HG02571 (cell line): ENCODE measurements around the gene THRA.

Experiments
- ATAC-seq: cut with Tn5 transposase; IDR thresholded peaks from one replicate; pipeline ENCODE4 v1.9.1; 2021; ENCODE audit warnings: mild to moderate bottlenecking, moderate library complexity; ENCODE audit not compliant: unreplicated experiment

The THRA gene

GRCh38 chr17:40025991-40026815 is 36.6 kb upstream of the THRA start:
- no peak for ATAC-seq

DNA sequence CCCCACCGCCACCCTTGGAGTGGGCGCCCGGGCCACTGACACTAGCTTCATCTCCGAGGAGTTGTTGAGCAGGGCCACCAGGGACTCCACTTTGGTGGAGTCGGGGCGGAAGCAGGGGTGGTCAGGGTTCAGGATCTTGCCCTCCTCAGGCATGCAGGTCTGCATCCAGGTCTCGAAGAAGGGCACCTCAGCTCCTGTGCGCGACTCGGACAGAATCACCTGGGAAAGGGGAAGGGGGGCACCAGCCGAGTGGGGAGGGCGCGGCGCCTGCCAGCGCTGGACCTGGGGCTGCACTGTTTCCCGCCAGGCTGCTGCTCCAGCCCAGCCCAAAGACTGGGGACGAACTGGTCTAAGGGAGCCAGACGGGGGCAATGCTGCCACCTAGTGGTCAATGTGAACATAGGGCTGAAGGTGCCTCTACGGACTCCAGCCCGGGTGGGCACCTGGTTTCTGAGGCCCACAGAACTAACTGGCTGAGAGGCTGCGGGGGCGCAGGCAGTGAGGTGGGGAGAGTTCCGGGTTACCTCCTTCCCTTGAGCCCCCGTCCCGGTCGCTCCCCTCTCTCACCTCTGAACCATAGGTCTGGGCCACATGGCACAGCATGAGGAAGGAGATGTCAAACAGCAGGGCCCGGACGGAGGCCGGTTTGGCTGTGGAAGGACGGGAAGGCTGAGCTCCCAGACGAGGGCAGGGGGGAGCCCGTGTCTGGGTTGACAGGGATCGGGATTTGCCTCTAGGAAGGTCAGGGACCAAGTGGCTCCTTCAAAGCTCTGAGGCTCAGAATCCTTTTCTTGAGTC is 35.8 kb upstream of the THRA start:
- no peak for ATAC-seq

- ATAC-seq = no peak
Observed at GRCh38 chr17:40027614-40028012, 35.2 kb upstream of the THRA start.

- no peak for ATAC-seq
Observed at GRCh38 chr17:40028595-40028994, 34.2 kb upstream of the THRA start.

DNA sequence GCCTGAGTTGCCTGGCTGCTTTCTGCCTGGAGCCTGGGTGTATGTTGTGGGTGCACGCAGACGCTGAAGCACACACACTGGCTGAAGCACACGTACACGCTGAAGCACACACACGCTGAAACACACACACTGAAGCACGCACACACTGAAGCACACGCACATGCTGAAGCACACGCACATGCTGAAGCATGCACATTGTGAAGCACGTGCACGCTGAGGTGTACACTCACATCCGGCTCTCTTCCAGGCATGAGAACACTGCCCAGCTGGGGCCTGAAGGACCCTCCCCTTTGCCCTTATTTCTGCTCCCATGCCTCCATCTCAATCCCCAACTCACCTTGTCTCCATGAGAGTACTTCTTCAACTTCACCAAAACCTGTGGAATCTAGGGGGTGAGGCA is 31.1 kb upstream of the THRA start:
- ATAC-seq = no peak

DNA sequence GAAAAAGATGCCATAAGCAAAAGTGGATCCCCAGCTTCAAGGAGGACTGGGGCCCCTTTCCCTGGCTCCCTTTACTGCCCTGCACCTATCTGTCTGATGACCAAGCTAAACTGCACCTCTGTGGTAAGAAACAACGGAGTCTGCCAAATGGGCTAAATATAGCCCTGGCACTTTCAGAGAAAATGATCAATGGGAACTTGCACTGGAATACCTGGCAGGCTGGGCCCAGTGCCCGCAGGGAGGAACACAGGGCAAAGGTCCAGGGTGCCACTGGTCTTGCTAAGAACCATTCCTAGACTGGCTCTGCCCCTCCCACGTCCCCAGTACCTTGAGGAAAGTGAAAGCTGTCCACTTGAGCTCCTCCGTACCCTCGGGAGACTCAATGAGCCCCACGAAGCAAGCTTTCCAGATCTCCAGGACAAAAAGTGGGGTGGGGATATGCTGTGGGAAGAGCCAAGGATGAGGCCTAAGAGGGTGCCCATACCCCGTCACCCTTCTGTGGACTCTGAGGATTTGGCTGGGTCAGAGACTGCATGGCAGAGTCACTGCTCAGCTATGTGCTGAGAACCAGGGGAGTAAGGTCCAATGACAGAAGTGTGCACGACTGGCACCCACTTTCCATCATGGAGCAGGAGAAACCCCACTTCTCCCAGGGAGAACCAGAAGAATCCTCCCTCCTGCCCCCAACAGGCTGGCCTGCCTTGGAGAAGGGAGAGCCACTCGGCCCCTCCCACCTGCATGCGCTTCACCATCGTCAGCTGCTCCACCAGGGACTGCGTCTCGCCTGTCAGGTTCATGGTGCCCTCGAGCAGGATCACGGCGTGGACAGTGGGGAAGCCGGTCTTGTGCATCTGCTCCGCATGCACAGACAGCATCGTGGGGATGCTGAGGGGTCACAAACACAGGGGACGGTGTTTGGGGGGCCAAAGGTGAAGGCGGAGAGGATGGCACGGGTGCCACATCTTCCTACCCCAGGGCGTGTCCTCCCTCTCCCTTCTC is 30.1 kb upstream of the THRA start:
- ATAC-seq = no peak

DNA sequence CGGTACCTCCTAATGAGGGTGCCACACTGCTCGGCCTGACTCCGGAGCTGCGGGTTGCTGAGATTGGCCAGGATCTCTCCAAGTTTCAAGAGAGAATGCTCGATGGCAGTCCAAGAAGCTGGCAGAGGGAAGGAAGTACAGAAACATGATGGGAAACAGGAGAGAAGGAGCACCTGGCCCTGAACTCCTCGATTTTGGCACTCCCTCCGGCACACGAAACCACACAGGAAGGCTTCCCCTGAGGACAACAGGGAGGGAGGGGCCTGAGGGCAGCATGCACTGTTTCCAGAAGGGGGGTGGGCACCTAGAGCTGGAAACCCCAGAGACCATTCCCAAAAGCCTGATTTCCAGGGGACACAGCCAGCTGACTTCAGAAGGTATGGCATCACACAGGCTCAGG is 29.4 kb upstream of the THRA start:
- ATAC-seq = no peak

GRCh38 chr17:40034426-40035161 is 28.2 kb upstream of the THRA start:
- no peak for ATAC-seq

- ATAC-seq = no peak
Observed at GRCh38 chr17:40035162-40035559, 27.6 kb upstream of the THRA start.

- ATAC-seq = no peak
Observed at GRCh38 chr17:40038882-40039513, 23.8 kb upstream of the THRA start.

GRCh38 chr17:40041196-40041595 is 21.6 kb upstream of the THRA start:
- no peak for ATAC-seq

- ATAC-seq = no peak
Observed at GRCh38 chr17:40056379-40057015, 6.3 kb upstream of the THRA start.

DNA sequence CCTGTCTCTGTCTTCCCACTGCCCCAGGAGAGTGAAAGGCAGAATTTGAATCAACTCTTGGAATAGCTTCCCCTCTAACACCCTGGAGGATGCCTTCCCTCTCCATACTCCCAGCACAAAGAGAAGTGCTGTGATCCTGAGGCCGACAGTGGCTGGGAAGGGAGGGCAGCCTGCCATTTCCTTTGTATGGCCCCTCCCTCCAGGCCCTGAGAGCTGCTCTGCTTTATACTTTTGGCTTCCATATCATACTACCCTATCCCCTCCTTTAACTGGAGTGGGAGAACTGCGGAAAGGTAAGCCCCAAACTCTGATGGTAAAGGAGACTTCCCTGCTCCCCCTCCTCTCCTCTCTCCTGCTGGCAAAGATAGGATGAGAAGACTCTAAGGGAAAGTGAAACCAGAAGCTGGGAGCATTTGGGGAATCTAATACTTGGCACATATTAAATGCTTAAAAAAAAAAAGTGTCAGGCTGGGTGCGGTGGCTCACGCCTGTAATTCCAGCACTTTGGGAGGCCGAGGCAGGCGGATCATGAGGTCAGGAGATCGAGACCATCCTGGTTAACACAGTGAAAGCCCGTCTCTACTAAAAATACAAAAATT is 4.5 kb upstream of the THRA start:
- ATAC-seq = no peak

GRCh38 chr17:40058865-40059264 is 3.9 kb upstream of the THRA start:
- ATAC-seq = no peak

GRCh38 chr17:40059729-40060475 is 2.9 kb upstream of the THRA start:
- no peak for ATAC-seq

DNA sequence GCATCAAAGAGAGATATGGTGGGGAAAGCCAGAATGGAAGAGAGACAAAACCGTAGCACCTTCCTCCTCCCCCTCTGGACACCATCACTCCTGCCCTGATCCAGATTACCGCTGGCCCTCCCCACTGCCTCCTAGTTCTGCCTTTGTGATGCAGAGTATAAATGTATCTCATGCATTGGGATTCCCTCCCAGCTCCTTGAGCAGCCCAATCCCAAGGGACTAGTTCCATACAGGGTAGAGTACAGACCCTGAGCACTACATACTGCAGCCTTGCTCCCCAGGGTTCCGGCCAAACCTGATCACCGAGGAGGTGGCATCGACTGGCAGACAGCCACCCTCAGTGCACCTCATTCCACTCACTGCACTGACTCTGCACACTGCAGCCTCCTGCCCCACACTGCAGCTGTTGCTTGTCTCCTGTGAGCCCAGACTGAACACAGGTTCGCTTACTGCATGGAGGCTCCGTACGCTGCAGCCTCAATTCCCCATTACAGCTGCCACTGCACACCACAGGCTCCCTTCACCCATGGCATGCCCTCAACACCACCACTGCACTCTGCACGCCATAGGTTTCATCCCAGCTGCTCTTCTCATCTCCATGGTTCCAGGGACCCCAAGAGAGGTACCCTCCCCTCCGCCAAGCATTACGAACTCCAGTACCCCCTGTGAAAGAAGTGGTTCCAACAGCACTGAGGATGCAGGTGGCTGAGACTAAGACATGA is 1.7 kb upstream of the THRA start:
- ATAC-seq = no peak

DNA sequence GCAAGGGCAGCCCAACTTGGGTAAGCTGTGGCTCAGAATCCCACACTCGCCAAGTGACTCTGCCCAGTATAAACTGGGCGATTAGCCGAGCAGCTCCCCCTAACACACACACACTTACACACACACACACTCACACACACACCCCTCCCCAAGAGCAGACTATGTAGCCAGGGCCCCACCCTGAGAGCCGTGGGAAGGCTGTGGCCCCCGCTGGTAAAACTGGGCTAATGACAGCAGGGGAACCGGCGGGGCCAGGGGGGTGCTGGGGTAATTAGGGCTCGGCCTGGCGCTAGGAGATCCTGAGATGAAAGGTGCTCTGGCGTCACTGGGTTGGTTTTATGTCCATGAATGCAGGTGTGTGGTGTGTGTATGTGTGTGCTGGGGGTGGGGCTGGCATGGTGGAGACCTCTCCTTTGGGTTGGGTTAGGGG is 1.1 kb upstream of the THRA start:
- no peak for ATAC-seq
